GM12878 (cell line): ENCODE results near the gene LRGUK. TPM values are rescaled to one million over a fixed set of nuclear protein-coding genes. Genes with fewer than 3 reads are reported as not detected.

Experiments used
- ATAC-seq: fragments of 200-7000 bp; cut with Tn5 transposase; 3 replicates; pipeline ENCODE4 v1.9.1; 2020; ENCODE audit warnings: mild to moderate bottlenecking, moderate library complexity
- BruUV-seq: library from RNA; stranded (reverse); fragments of 400-500 nt; replicated peaks from 2 replicates; lab custom pipeline; 2021; lab: Mats Ljungman, UMichigan
- CTCF ChIA-PET: fragments of 300-600 bp; sonication (Branson Sonifier 250); formaldehyde crosslinking; extraction: SDS; loops from one replicate; lab custom pipeline; 2021; ENCODE audit warnings: inconsistent platforms; lab: Yijun Ruan, JAX
- POLR2A ChIA-PET: fragments of 350-600 bp; formaldehyde crosslinking; extraction: SDS; loops from one replicate; lab custom pipeline; 2021; ENCODE audit warnings: inconsistent platforms; lab: Charles Lee
- RAD21 ChIA-PET: fragments of 300-600 bp; sonication (Branson Sonifier 250); formaldehyde crosslinking; loops from one replicate; lab custom pipeline; 2023; ENCODE audit warnings: antibody characterized with exemption; ENCODE audit not compliant: unreplicated experiment; lab: Charles Lee
- SMC1A ChIA-PET: fragments of 300-600 bp; sonication (Branson Sonifier 250); formaldehyde crosslinking; loops from one replicate; lab custom pipeline; 2023; ENCODE audit not compliant: unreplicated experiment, uncharacterized antibody; lab: Charles Lee
- DNase-seq: peaks from one replicate; pipeline ENCODE4 v3.0.0-alpha.2; 2011; ENCODE audit warnings: low read depth, low spot score
- FAIRE-seq: peaks from 3 replicates; lab custom pipeline; 2011; peaks lifted over from hg19 to GRCh38; lab: Jason Lieb, UNC
- H2AFZ ChIP-seq: 2 replicates; pipeline ENCODE4 v1.6.0; 2011; ENCODE audit warnings: low read depth, low read length, control low read depth; ENCODE audit not compliant: control insufficient read depth
- H3K27ac ChIP-seq: 2 replicates; pipeline ENCODE4 v1.5.1; 2011; ENCODE audit warnings: control low read depth; ENCODE audit not compliant: control insufficient read depth, insufficient read depth
- H3K27me3 ChIP-seq, 2 experiments: replicated peaks in 1 of 2; 2 replicates each; pipeline versions ENCODE4 v1.6.0 to v1.6.1; 2011; ENCODE audit warnings: low read length in 1 of 2; ENCODE audit not compliant: control insufficient read depth in 2 of 2, insufficient read depth in 2 of 2
- H3K36me3 ChIP-seq, 2 experiments: 2 replicates each; pipeline ENCODE4 v1.5.1; 2011; ENCODE audit warnings: low read length in 1 of 2; ENCODE audit not compliant: control insufficient read depth in 2 of 2, insufficient read depth in 2 of 2
- H3K4me1 ChIP-seq: 2 replicates; pipeline ENCODE4 v1.6.1; 2011; ENCODE audit warnings: mild to moderate bottlenecking, low read length, moderate library complexity, mixed read lengths; ENCODE audit not compliant: control insufficient read depth, insufficient read depth
- H3K4me2 ChIP-seq: 2 replicates; pipeline ENCODE4 v1.6.0; 2011; ENCODE audit warnings: control low read depth; ENCODE audit not compliant: control insufficient read depth, insufficient read depth
- H3K4me3 ChIP-seq: fragments of 200-600 bp; sonication (generic); 2 replicates; pipeline ENCODE4 v1.5.1; 2016
- H3K79me2 ChIP-seq: 2 replicates; pipeline ENCODE4 v1.6.0; 2011; ENCODE audit warnings: low read length; ENCODE audit not compliant: control insufficient read depth, insufficient read depth
- H3K9ac ChIP-seq: 2 replicates; pipeline ENCODE4 v1.8.0; 2011; ENCODE audit warnings: low read length, control low read depth, mixed read lengths; ENCODE audit not compliant: control insufficient read depth, insufficient read depth
- H3K9me3 ChIP-seq: replicated peaks from 3 replicates; pipeline ENCODE4 v1.5.1; 2011; ENCODE audit warnings: mild to moderate bottlenecking, low read length; ENCODE audit not compliant: control insufficient read depth, insufficient read depth
- H4K20me1 ChIP-seq: 2 replicates; pipeline ENCODE4 v1.6.0; 2011; ENCODE audit not compliant: control insufficient read depth, insufficient read depth
- BACH1 ChIP-seq: fragments of 450-650 bp; IDR thresholded peaks from 2 replicates; pipeline ENCODE4 v1.6.1; 2017; ENCODE audit warnings: mild to moderate bottlenecking, borderline replicate concordance
- CHD1 ChIP-seq: IDR thresholded peaks from 2 replicates; pipeline ENCODE4 v1.6.1; 2012; ENCODE audit warnings: low read depth, low read length, improper control_type of control experiment
- E2F8 ChIP-seq: fragments of 450-650 bp; IDR thresholded peaks from 2 replicates; pipeline ENCODE4 v1.6.1; 2018; ENCODE audit warnings: mild to moderate bottlenecking, low read depth, moderate library complexity; ENCODE audit not compliant: partially characterized antibody
- PAX5 ChIP-seq: IDR thresholded peaks from 2 replicates; pipeline ENCODE4 v1.6.1; 2011; ENCODE audit warnings: low read depth, low read length, borderline replicate concordance
- POU2F2 ChIP-seq: IDR thresholded peaks from 3 replicates; pipeline ENCODE4 v1.6.1; 2011; ENCODE audit warnings: low read depth, mild to moderate bottlenecking, low read length, borderline replicate concordance
- ZZZ3 ChIP-seq: IDR thresholded peaks from 2 replicates; pipeline ENCODE4 v1.6.1; 2011; ENCODE audit warnings: low read depth; ENCODE audit not compliant: control insufficient read depth, insufficient read length
- WGBS: methylation state at CpG from one replicate; pipeline ENCODE4 v1.1.6; 2016; ENCODE audit warnings: low lambda C conversion rate; ENCODE audit not compliant: insufficient replicate concordance, insufficient coverage; ENCODE audit errors: missing lambda C conversion rate; 5-methylcytosine and 5-hydroxymethylcytosine counted together
- in situ Hi-C: fragments of 300-500 bp; cut with MboI; formaldehyde crosslinking; loops from 9 replicates; pipeline ENCODE4 v1.14.3; 2018; ENCODE audit warnings: mixed read lengths
- intact Hi-C: fragments of 100-400 bp; cut with micrococcal nuclease; formaldehyde crosslinking; loops from one replicate; pipeline ENCODE4 v1.14.2; 2022; ENCODE audit not compliant: unreplicated experiment
- polyA plus RNA-seq, 11 experiments: library from polyadenylated mRNA; depleted of rRNA in 4 of 11; unstranded in 6 of 11; stranded (reverse) in 5 of 11; fragments of >200 nt; fragmentation: Nextera tagmentation in 4 of 11; fragmentation: Illumina TruSeq in 1 of 11; extraction: Ambion mirVana in 4 of 11; extraction: Trizol in 1 of 11; gene quantifications; 1 replicate in 1 of 11; 2 replicates in 10 of 11; pipeline versions ENCODE4 v1.2.1 to v1.2.3, GENCODE V29; 2011 to 2016; ENCODE audit warnings: inconsistent platforms in 2 of 11, missing spikeins in 2 of 11, low read depth in 1 of 11
- total RNA-seq, 4 experiments: library from RNA; depleted of rRNA in 3 of 4; stranded (reverse); fragments of >200 nt in 3 of 4; fragmentation: Illumina TruSeq in 1 of 4; extraction: Trizol in 1 of 4; gene quantifications; 2 replicates each; pipeline versions ENCODE4 v1.2.1 to v1.2.3, GENCODE V29; 2013 to 2021

The LRGUK gene
- total and polyA plus RNA-seq, 10 of the 15 experiments (the other 5 are each of a cell fraction or from before 2014, with no cell fraction given): 0.04 to 0.14 (median 0.08) TPM; not detected in 3

GRCh38 chr7:134312717-134313116, 185.6 kb downstream of the LRGUK start (continued):
- TF ChIP-seq BACH1 (no peak), POU2F2 (no peak), ZZZ3 (no peak), CHD1 (no peak), PAX5 (no peak)

GRCh38 chr7:134313543-134313942, 186.4 kb downstream of the LRGUK start:
- no peak for FAIRE-seq
- POLR2A ChIA-PET: no interaction called here
- Histone ChIP-seq H3K36me3 (no peaks in the 10 kb centered on the region), H3K9ac (no peak overlapping the region), H3K4me2 (no peak overlapping the region), H3K79me2 (peaks cover 3% of the 10 kb centered on the region), H3K27me3 (no peaks in the 10 kb centered on the region), H3K4me3 (no peak overlapping the region), H3K4me1 (no peaks in the 10 kb centered on the region), H2AFZ (no peak overlapping the region), H3K9me3 (no peaks in the 10 kb centered on the region), H4K20me1 (no peaks in the 10 kb centered on the region), H3K27ac (no peak overlapping the region)
- no TSS peak for BruUV-seq
- no peak for TF ChIP-seq E2F8
- in situ Hi-C loops (no loop called here), intact Hi-C loops (no loop called here)
- RAD21 ChIA-PET: no interaction called here
- no peak for ATAC-seq
- 100% methylated on average over 1 of the region's 1 CpG for WGBS
- CTCF ChIA-PET: interaction anchor here (1.0 to 1.2 kb wide), 2 partner anchors 9 to 48 kb away, joined by 3 read pairs; no protein-coding TSS in a partner anchor
- DNase-seq: no peak
- SMC1A ChIA-PET: no interaction called here

Other genes starting within 250 kb of the LRGUK start
- 11.1 and 13.1 TPM in 2 replicates for gene SLC35B4, start 189.6 kb downstream of the LRGUK start, total RNA-seq (2014; rRNA removed)
- gene SLC35B4, start 189.6 kb downstream of the LRGUK start, total RNA-seq (2014; rRNA removed; fragmentation: Illumina TruSeq; extraction: Trizol): 12.7 and 12.9 TPM in 2 replicates
- 18.7 and 19.0 TPM in 2 replicates for gene SLC35B4, start 189.6 kb downstream of the LRGUK start, total RNA-seq (2021)
- 18.5 and 23.2 TPM in 2 replicates for gene SLC35B4, start 189.6 kb downstream of the LRGUK start, polyA plus RNA-seq (2011; rRNA removed)
- gene SLC35B4, start 189.6 kb downstream of the LRGUK start, polyA plus RNA-seq (2014; fragmentation: Illumina TruSeq; extraction: Trizol): 14.6 and 14.9 TPM in 2 replicates
- 1 to 10 TPM; 3.6 to 6.0 TPM for gene SLC35B4, start 189.6 kb downstream of the LRGUK start, polyA plus RNA-seq (2014; fragmentation: Nextera tagmentation; extraction: Ambion mirVana)
- gene SLC35B4, start 189.6 kb downstream of the LRGUK start, polyA plus RNA-seq (2014; rRNA removed): 13.3 and 23.9 TPM in 2 replicates
- gene SLC35B4, start 189.6 kb downstream of the LRGUK start, polyA plus RNA-seq (2016; fragmentation: Nextera tagmentation; extraction: Ambion mirVana): 10 to 100 TPM; 23.8 to 23.9 TPM